Mesodermal cell (in vitro differentiated cells): Measurements from ENCODE around the gene CARS1.
A peak's percentile ranks its signal among the peaks of the same experiment; 100 is the strongest.

Experiments
- H3K27ac ChIP-seq: 2 replicates; pipeline ENCODE4 v1.7.0; 2013; ENCODE audit warnings: mild to moderate bottlenecking, low read depth, low read length, moderate library complexity; ENCODE audit not compliant: severe bottlenecking
- H3K36me3 ChIP-seq: 2 replicates; pipeline ENCODE4 v1.7.1; 2013; ENCODE audit warnings: mild to moderate bottlenecking, low read length, moderate library complexity; ENCODE audit not compliant: control insufficient read depth, insufficient read depth
- H3K4me1 ChIP-seq: one replicate; pipeline ENCODE4 v1.7.1; 2013; ENCODE audit warnings: mild to moderate bottlenecking, low read length; ENCODE audit not compliant: insufficient read depth, control insufficient read depth, poor library complexity, severe bottlenecking
- H3K4me3 ChIP-seq: 2 replicates; pipeline ENCODE4 v1.7.0; 2013; ENCODE audit warnings: low read length, control low read depth, mild to moderate bottlenecking; ENCODE audit not compliant: insufficient read depth, poor library complexity, severe bottlenecking; ENCODE audit errors: extremely low read depth
- H3K9me3 ChIP-seq: 2 replicates; pipeline ENCODE4 v1.7.1; 2013; ENCODE audit warnings: mild to moderate bottlenecking, low read length, moderate library complexity; ENCODE audit not compliant: control insufficient read depth
- WGBS, 2 experiments: methylation state at CpG; one replicate each; pipeline ENCODE4 v1.1.5; 2013; ENCODE audit warnings: missing lambda C conversion rate in 2 of 2; ENCODE audit not compliant: insufficient coverage in 2 of 2; 5-methylcytosine and 5-hydroxymethylcytosine counted together

Gene CARS1

GRCh38 chr11:2995893-2996554 lies 61.2 kb downstream of the CARS1 start:
- Histone ChIP-seq H3K27ac (no peak overlapping the region), H3K4me1 (peaks cover 3% of the 10 kb centered on the region)
- WGBS, 2 experiments = 94 to 95% methylated on average over 12 to 13 of the region's 14 CpGs

GRCh38 chr11:2995031-2995561 lies 62.1 kb downstream of the CARS1 start:
- Histone ChIP-seq H3K9me3 (no peaks in the 10 kb centered on the region), H3K27ac (no peak overlapping the region), H3K4me3 (no peak overlapping the region), H3K4me1 (peaks cover 3% of the 10 kb centered on the region), H3K36me3 (peaks cover 3% of the 10 kb centered on the region)
- WGBS, 2 experiments = 85 to 86% methylated on average over 11 to 13 of the region's 13 CpGs

More at GRCh38 chr11:2995893-2996554, 61.2 kb downstream of the CARS1 start:
- H3K9me3 ChIP-seq = no peaks in the 10 kb centered on the region
- H3K4me3 ChIP-seq = no peak overlapping the region
- H3K36me3 ChIP-seq = peaks cover 13% of the 10 kb centered on the region

- Histone ChIP-seq H3K4me3 (no peak overlapping the region), H3K36me3 (no peaks in the 10 kb centered on the region), H3K4me1 (peaks cover 6% of the 10 kb centered on the region), H3K9me3 (no peaks in the 10 kb centered on the region), H3K27ac (no peak overlapping the region)
- WGBS, 2 experiments = 83 to 100% methylated on average over 1 of the region's 4 CpGs
Observed at GRCh38 chr11:2994336-2994730, 62.9 kb downstream of the CARS1 start.

- 42 to 59% methylated on average over 3 to 7 of the region's 7 CpGs for WGBS, 2 experiments
- Histone ChIP-seq H3K9me3 (no peaks in the 10 kb centered on the region), H3K27ac (peak overlapping the region; percentile 85), H3K36me3 (peaks cover 11% of the 10 kb centered on the region), H3K4me1 (peaks cover 17% of the 10 kb centered on the region), H3K4me3 (peak overlapping the region; percentile 90)
Observed at GRCh38 chr11:2992997-2993325, 64.3 kb downstream of the CARS1 start.

DNA sequence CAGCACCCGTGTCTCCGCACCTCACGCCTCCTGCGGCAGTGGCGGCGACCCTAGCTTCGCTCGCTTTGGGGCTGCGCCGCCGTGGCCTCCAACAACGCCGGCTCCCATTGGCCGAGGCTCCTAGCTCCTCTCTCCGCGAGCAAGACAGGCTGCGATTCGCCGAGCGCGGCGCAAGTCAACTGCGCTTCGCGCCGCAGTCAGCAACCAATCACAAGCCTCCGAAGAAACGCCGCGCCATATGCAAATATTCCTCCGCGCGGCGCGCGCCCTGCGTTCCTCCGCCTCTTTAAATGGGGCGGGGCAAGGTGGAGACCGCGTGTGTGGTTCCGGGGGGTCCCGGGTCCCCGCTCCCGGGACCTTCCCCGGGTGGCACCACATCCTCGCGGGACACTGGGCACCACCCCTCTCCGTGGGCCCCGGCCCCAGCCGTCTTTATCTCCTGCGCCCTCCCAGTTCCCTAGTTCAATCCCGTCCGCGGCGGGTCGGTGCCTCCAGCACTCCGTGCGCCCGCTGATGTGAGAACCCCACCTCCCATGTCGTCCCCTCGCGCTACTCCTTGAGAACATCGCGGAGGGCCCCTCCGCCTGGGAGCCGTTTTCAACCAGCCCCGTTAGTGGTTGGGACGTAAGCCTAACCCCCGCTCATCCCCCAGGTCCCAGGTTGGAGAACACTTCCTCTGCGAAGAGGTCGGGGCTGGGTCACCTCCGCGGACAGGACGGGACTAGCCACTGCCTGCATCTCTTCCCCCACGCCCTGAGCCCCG lies 64.8 kb downstream of the CARS1 start, which contains the start of gene NAP1L4:
NAP1L4 (minus strand) TSS at position 96 of the 763 bp plus-strand sequence. CDS start 13,109 bp downstream, outside the sequence.
- peaks cover 16% of the 10 kb centered on the region for H3K36me3 ChIP-seq
- peaks cover 18% of the 10 kb centered on the region for H3K4me1 ChIP-seq
- 0 to 1% methylated on average over 62 to 66 of the region's 77 CpGs for WGBS, 2 experiments
- no peaks in the 10 kb centered on the region for H3K9me3 ChIP-seq
- H3K27ac ChIP-seq = peak within 1 kb of the TSS; percentile 85
- peak within 1 kb of the TSS; percentile 90 for H3K4me3 ChIP-seq

- Histone ChIP-seq H3K9me3 (no peaks in the 10 kb centered on the region), H3K4me3 (peak overlapping the region; percentile 90), H3K36me3 (peaks cover 23% of the 10 kb centered on the region), H3K27ac (peak overlapping the region; percentile 85), H3K4me1 (peaks cover 18% of the 10 kb centered on the region)
- 0% methylated on average over 43 to 59 of the region's 79 CpGs for WGBS, 2 experiments
Observed at GRCh38 chr11:2991452-2992233, 65.6 kb downstream of the CARS1 start.

GRCh38 chr11:2990617-2991451 lies 66.4 kb downstream of the CARS1 start:
- Histone ChIP-seq H3K4me1 (peaks cover 18% of the 10 kb centered on the region), H3K36me3 (peaks cover 31% of the 10 kb centered on the region), H3K27ac (peak overlapping the region; percentile 85), H3K4me3 (peak overlapping the region; percentile 90), H3K9me3 (no peaks in the 10 kb centered on the region)
- WGBS, 2 experiments = 1% methylated on average over 9 to 13 of the region's 17 CpGs

- no peaks in the 10 kb centered on the region for H3K9me3 ChIP-seq
- H3K4me1 ChIP-seq = peaks cover 18% of the 10 kb centered on the region
- no peak overlapping the region for H3K27ac ChIP-seq
- peaks cover 39% of the 10 kb centered on the region for H3K36me3 ChIP-seq
- WGBS, 2 experiments = 0% methylated on average over 1 of the region's 3 CpGs; no CpG with 5 or more reads in 1 of the 2 experiments
- H3K4me3 ChIP-seq = peak overlapping the region; percentile 90
Observed at GRCh38 chr11:2989551-2989950, 67.7 kb downstream of the CARS1 start.

- Histone ChIP-seq H3K9me3 (no peaks in the 10 kb centered on the region), H3K4me1 (peaks cover 18% of the 10 kb centered on the region), H3K4me3 (peak overlapping the region; percentile 90), H3K27ac (no peak overlapping the region), H3K36me3 (peaks cover 41% of the 10 kb centered on the region)
- WGBS, 2 experiments = 34% methylated on average over 4 of the region's 4 CpGs
Observed at GRCh38 chr11:2989006-2989405, 68.2 kb downstream of the CARS1 start.
